H1 (cell line): Measurements from ENCODE around the gene RGP1. TPM values are rescaled to one million over a fixed set of nuclear protein-coding genes. Genes with fewer than 3 reads are reported as not detected.

Experiments used
- CTCF ChIA-PET: fragments of 300-600 bp; sonication (Branson Sonifier 250); formaldehyde crosslinking; loops from one replicate; lab custom pipeline; 2021; ENCODE audit not compliant: partially characterized antibody; lab: Charles Lee
- POLR2A ChIA-PET: fragments of 300-600 bp; sonication (Branson Sonifier 250); formaldehyde crosslinking; loops from one replicate; lab custom pipeline; 2021; ENCODE audit warnings: inconsistent platforms; ENCODE audit not compliant: partially characterized antibody; lab: Charles Lee
- DNase-seq, 2 experiments: peaks; one replicate each; pipeline versions ENCODE4 v3.0.0 to v3.0.0-alpha.2; 2010 to 2022; ENCODE audit warnings: low spot score in 2 of 2, low read depth in 1 of 2, mixed read lengths in 1 of 2
- FAIRE-seq: peaks from 2 replicates; lab custom pipeline; 2011; peaks lifted over from hg19 to GRCh38; lab: Jason Lieb, UNC
- H2AFZ ChIP-seq: 2 replicates; pipeline ENCODE4 v1.8.1; 2012; ENCODE audit warnings: low read length, inconsistent platforms
- H2AK5ac ChIP-seq: 2 replicates; pipeline ENCODE4 v1.6.1; 2013; ENCODE audit warnings: low read depth, low read length
- H2BK120ac ChIP-seq: replicated peaks from 2 replicates; pipeline ENCODE3; 2013; ENCODE audit warnings: low read depth, low read length, inconsistent platforms
- H2BK12ac ChIP-seq: 2 replicates; pipeline ENCODE4 v1.6.1; 2013; ENCODE audit warnings: low read depth, low read length
- H2BK15ac ChIP-seq: 2 replicates; pipeline ENCODE4 v1.6.1; 2013; ENCODE audit warnings: low read length
- H2BK20ac ChIP-seq: 2 replicates; pipeline ENCODE4 v1.6.1; 2013; ENCODE audit warnings: low read length
- H2BK5ac ChIP-seq: 2 replicates; pipeline ENCODE4 v1.6.1; 2013; ENCODE audit warnings: low read depth, low read length
- H3K14ac ChIP-seq: 2 replicates; pipeline ENCODE4 v1.6.1; 2013; ENCODE audit warnings: inconsistent platforms; ENCODE audit not compliant: insufficient read length
- H3K18ac ChIP-seq: 2 replicates; pipeline ENCODE4 v1.6.1; 2013; ENCODE audit warnings: low read length; ENCODE audit errors: extremely low read depth
- H3K23ac ChIP-seq: 2 replicates; pipeline ENCODE4 v1.6.1; 2013; ENCODE audit warnings: inconsistent platforms; ENCODE audit not compliant: insufficient read length
- H3K23me2 ChIP-seq: 2 replicates; pipeline ENCODE4 v1.6.1; 2013; ENCODE audit warnings: low read depth, low read length
- H3K27ac ChIP-seq: 2 replicates; pipeline ENCODE4 v1.6.1; 2011; ENCODE audit warnings: low read depth, low read length, inconsistent platforms
- H3K27me3 ChIP-seq, 4 experiments: replicated peaks in 1 of 4; 1 replicate in 1 of 4; 2 replicates in 3 of 4; pipeline versions ENCODE4 v1.6.1 to v1.8.1; 2011 to 2013; ENCODE audit warnings: low read length in 3 of 4, mild to moderate bottlenecking in 3 of 4, inconsistent platforms in 2 of 4, mixed read lengths in 2 of 4, moderate library complexity in 1 of 4; ENCODE audit not compliant: control insufficient read depth in 3 of 4, insufficient read depth in 3 of 4; ENCODE audit errors: extremely low read depth in 1 of 4
- H3K36me3 ChIP-seq, 4 experiments: 2 replicates each; pipeline versions ENCODE4 v1.6.1 to v1.8.1; 2011 to 2013; ENCODE audit warnings: mild to moderate bottlenecking in 4 of 4, low read length in 3 of 4, moderate library complexity in 2 of 4, control low read depth in 1 of 4, inconsistent platforms in 1 of 4; ENCODE audit not compliant: insufficient read depth in 4 of 4, control insufficient read depth in 2 of 4
- H3K4ac ChIP-seq: replicated peaks from 2 replicates; pipeline ENCODE3; 2013; ENCODE audit warnings: low read length, low read depth, mixed read lengths, inconsistent platforms; ENCODE audit not compliant: insufficient read length
- H3K4me1 ChIP-seq, 4 experiments: replicated peaks in 1 of 4; 1 replicate in 1 of 4; 2 replicates in 3 of 4; pipeline versions ENCODE4 v1.6.1 to v1.8.1; 2011 to 2013; ENCODE audit warnings: low read length in 3 of 4, inconsistent platforms in 2 of 4, mixed read lengths in 1 of 4; ENCODE audit not compliant: insufficient read depth in 4 of 4, control insufficient read depth in 3 of 4
- H3K4me2 ChIP-seq, 2 experiments: 2 replicates each; pipeline versions ENCODE4 v1.6.1 to v1.8.1; 2011 to 2013; ENCODE audit warnings: low read depth in 2 of 2, low read length in 2 of 2, control low read depth in 1 of 2, inconsistent platforms in 1 of 2, mild to moderate bottlenecking in 1 of 2; ENCODE audit not compliant: insufficient read depth in 1 of 2
- H3K4me3 ChIP-seq, 4 experiments: fragments of 200-600, 300-600 bp in 1 of 4; sonication (generic), shearing (Covaris generic), sonication (Bioruptor Twin) in 1 of 4; 2 replicates each; pipeline versions ENCODE4 v1.5.1 to v1.8.1; 2011 to 2016; ENCODE audit warnings: low read length in 4 of 4, low read depth in 3 of 4, control low read depth in 2 of 4, inconsistent platforms in 2 of 4, mild to moderate bottlenecking in 2 of 4, mixed read lengths in 1 of 4, moderate library complexity in 1 of 4; ENCODE audit not compliant: insufficient read depth in 2 of 4; ENCODE audit errors: extremely low read depth in 1 of 4
- H3K56ac ChIP-seq: replicated peaks from 2 replicates; pipeline ENCODE3; 2013; ENCODE audit warnings: low read depth, mild to moderate bottlenecking, mixed read lengths, low read length, inconsistent platforms; ENCODE audit not compliant: insufficient read length
- H3K79me1 ChIP-seq: 2 replicates; pipeline ENCODE4 v1.6.1; 2013; ENCODE audit warnings: low read depth, low read length, control low read depth
- H3K79me2 ChIP-seq, 2 experiments: 2 replicates each; pipeline versions ENCODE4 v1.6.1 to v1.8.1; 2012 to 2013; ENCODE audit warnings: low read length in 2 of 2, mild to moderate bottlenecking in 2 of 2, inconsistent platforms in 1 of 2; ENCODE audit not compliant: insufficient read depth in 2 of 2, control insufficient read depth in 1 of 2
- H3K9ac ChIP-seq, 4 experiments: replicated peaks in 1 of 4; 1 replicate in 1 of 4; 2 replicates in 3 of 4; pipeline versions ENCODE4 v1.6.1 to v1.8.1; 2011 to 2013; ENCODE audit warnings: low read depth in 3 of 4, low read length in 3 of 4, control low read depth in 2 of 4, mild to moderate bottlenecking in 2 of 4, moderate library complexity in 2 of 4, inconsistent platforms in 1 of 4; ENCODE audit errors: extremely low read depth in 1 of 4
- H3K9me3 ChIP-seq, 2 experiments: 2 replicates each; pipeline versions ENCODE4 v1.6.1 to v1.8.1; 2012 to 2013; ENCODE audit warnings: mild to moderate bottlenecking in 2 of 2, moderate library complexity in 2 of 2, control low read depth in 1 of 2, inconsistent platforms in 1 of 2, low read depth in 1 of 2, low read length in 1 of 2, mixed read lengths in 1 of 2; ENCODE audit not compliant: insufficient read depth in 2 of 2
- H4K20me1 ChIP-seq, 2 experiments: replicated peaks in 1 of 2; 2 replicates each; pipeline versions ENCODE3 to v1.8.1; 2011 to 2013; ENCODE audit warnings: inconsistent platforms in 2 of 2, low read length in 2 of 2, mild to moderate bottlenecking in 1 of 2; ENCODE audit not compliant: insufficient read depth in 2 of 2, control insufficient read depth in 1 of 2
- H4K5ac ChIP-seq: 2 replicates; pipeline ENCODE4 v1.6.1; 2013; ENCODE audit warnings: low read length, low read depth, mixed read lengths, inconsistent platforms; ENCODE audit not compliant: insufficient read length
- H4K8ac ChIP-seq: 2 replicates; pipeline ENCODE4 v1.8.0; 2013; ENCODE audit warnings: mild to moderate bottlenecking, moderate library complexity, low read length, inconsistent platforms; ENCODE audit not compliant: insufficient read depth; ENCODE audit errors: extremely low read depth
- H4K91ac ChIP-seq: replicated peaks from 2 replicates; pipeline ENCODE3; 2013; ENCODE audit warnings: low read length, mixed read lengths, inconsistent platforms; ENCODE audit not compliant: insufficient read length
- CBX8 ChIP-seq: fragments of 300-800, 300-1000 bp; sonication (generic); IDR thresholded peaks from 2 replicates; pipeline ENCODE4 v1.7.1; 2016; ENCODE audit warnings: low read depth, low read length, borderline replicate concordance
- CHD1 ChIP-seq: IDR thresholded peaks from 2 replicates; pipeline ENCODE4 v1.6.1; 2012; ENCODE audit warnings: low read depth, low read length, improper control_type of control experiment
- whole genome bisulfite sequencing, 2 experiments: shearing (Covaris generic) in 1 of 2; methylation state at CpG; one replicate each; pipeline versions ENCODE4 v1.1.6 to v1.1.7; 2013 to 2015; ENCODE audit warnings: low lambda C conversion rate in 2 of 2, mixed read lengths in 2 of 2, inconsistent platforms in 1 of 2, low coverage in 1 of 2, missing lambda C conversion rate in 1 of 2; ENCODE audit not compliant: insufficient replicate concordance in 2 of 2, insufficient coverage in 1 of 2, insufficient read length in 1 of 2; ENCODE audit errors: extremely low coverage in 1 of 2, missing lambda C conversion rate in 1 of 2; 5-methylcytosine and 5-hydroxymethylcytosine counted together
- polyA plus RNA-seq, 7 experiments: library from polyadenylated mRNA; depleted of rRNA in 3 of 7; stranded (reverse) in 5 of 7; unstranded in 2 of 7; fragments of >200 nt in 5 of 7; fragments of 200-250 nt in 2 of 7; gene quantifications; 1 replicate in 5 of 7; 2 replicates in 1 of 7; 4 replicates in 1 of 7; pipeline versions ENCODE4 v1.2.1 to v1.2.3, GENCODE V29; 2011 to 2013; ENCODE audit warnings: missing spikeins in 2 of 7, mixed read lengths in 2 of 7
- total RNA-seq: library from RNA; stranded (reverse); fragmentation: NEBNext Ultra II Directional; extraction: Animal tissue kit (Norgen Biotek cat#: 25700); gene quantifications from 2 replicates; pipeline ENCODE4 v1.2.1, GENCODE V29; 2021

The RGP1 gene
- total and polyA plus RNA-seq, 2 of the 8 experiments (the other 6 are each of a cell fraction or from before 2014, with no cell fraction given) = 11.8 to 22.7 TPM

DNA sequence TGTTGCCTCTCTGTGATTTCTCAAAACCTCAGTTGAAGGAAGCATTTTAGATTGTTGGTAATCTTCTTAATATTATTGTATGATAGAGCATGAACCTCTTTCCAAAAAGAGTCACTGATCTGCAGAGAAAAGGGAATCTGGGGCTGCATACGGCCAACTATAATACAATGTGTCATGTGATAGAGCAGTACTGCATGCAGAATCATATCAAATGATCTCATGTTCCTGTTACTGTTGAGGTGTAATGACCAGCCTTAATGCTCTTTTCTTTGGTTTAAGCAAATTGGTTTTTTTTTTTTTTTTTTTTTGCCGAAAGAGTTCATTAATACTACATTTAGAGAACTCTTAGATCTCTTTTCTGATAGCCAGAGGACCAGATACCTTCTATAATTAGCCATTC, 17.9 kb downstream of the RGP1 start:
- H4K20me1 ChIP-seq = no peaks in the 10 kb centered on the region
- H3K23ac ChIP-seq = no peak overlapping the region
- no peaks in the 10 kb centered on the region for H3K36me3 ChIP-seq
- no peak overlapping the region for H3K56ac ChIP-seq
- no peak overlapping the region for H3K4ac ChIP-seq
- ChIA-PET CTCF (interaction anchor here (1.1 kb wide), 1 partner anchor 67 kb away, joined by 3 read pairs; no protein-coding TSS in a partner anchor), POLR2A (interaction anchor here (1.3 kb wide), 1 partner anchor 17 kb away, joined by 5 read pairs; no protein-coding TSS in a partner anchor)
- no peaks in the 10 kb centered on the region for H3K9me3 ChIP-seq
- H2BK5ac ChIP-seq = no peak overlapping the region
- FAIRE-seq = no peak
- H4K8ac ChIP-seq = no peak overlapping the region
- no peak overlapping the region for H2BK20ac ChIP-seq
- no peaks in the 10 kb centered on the region for H3K79me1 ChIP-seq
- no peak overlapping the region for H4K5ac ChIP-seq
- H3K14ac ChIP-seq = no peak overlapping the region
- no peak overlapping the region for H3K4me3 ChIP-seq
- no peak overlapping the region for H2AK5ac ChIP-seq
- WGBS, 2 experiments = 90% methylated on average over 1 of the region's 2 CpGs; no CpG with 5 or more reads in 1 of the 2 experiments
- H3K27me3 ChIP-seq = no peaks in the 10 kb centered on the region
- H3K79me2 ChIP-seq = peaks cover 0 to 3% of the 10 kb centered on the region in 2 experiments; a peak in 1 of 4 replicates
- no peak for TF ChIP-seq CBX8
- no peak for TF ChIP-seq CHD1
- H3K27ac ChIP-seq = no peak overlapping the region
- H2BK12ac ChIP-seq = no peak overlapping the region
- H2AFZ ChIP-seq = no peak overlapping the region
- no peak overlapping the region for H2BK15ac ChIP-seq
- H3K4me1 ChIP-seq = no peaks in the 10 kb centered on the region
- no peak overlapping the region for H3K4me2 ChIP-seq
- no peak overlapping the region for H2BK120ac ChIP-seq
- no peak overlapping the region for H3K18ac ChIP-seq
- no peaks in the 10 kb centered on the region for H3K23me2 ChIP-seq
- no peak overlapping the region for H4K91ac ChIP-seq
- H3K9ac ChIP-seq = no peak overlapping the region
- no peak for DNase-seq
